ENCODE data around the gene EPGN.

Gene EPGN

DNA sequence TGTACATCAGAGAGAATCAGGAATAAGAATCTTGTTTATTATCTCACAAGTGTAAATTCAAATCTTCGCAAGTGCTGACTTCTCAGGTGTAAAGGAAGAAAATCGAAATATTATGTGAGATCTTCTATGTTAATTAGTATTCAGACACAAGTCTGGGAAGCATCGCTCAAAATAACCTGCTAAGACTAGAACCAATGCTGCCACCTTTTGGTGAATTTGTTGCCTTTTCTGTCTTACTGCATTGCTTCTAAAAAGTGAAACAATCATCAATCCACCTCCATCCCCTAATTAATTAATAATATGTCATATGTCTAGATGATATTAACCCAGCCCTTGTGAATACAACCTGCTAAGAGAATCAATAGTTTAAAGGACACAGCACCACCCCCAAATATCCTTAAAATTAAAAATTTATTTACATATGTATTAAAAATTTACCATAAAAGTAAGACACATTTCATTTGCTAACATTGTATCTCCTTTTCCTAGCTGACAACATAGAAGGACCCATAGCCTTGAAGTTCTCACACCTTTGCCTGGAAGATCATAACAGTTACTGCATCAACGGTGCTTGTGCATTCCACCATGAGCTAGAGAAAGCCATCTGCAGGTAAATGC, 3.5 kb downstream of the EPGN start:
- no peak for DNase-seq (ENCODE audit: low spot score)

DNA sequence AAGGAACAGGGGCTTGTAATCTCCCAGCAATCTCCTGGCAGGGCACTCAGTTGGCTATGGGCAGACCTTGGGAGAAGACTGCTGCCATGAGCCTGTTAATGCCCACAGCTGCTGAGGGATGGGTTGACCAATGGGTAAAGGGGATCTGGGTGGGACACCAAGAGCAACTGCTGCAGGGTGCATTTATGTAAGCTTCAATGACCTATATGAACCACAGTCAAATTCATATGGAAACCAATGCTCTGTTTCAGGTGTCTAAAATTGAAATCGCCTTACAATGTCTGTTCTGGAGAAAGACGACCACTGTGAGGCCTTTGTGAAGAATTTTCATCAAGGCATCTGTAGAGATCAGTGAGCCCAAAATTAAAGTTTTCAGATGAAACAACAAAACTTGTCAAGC, 6.1 kb downstream of the EPGN start:
- DNase-seq (ENCODE audit: low spot score), result no peak

DNA sequence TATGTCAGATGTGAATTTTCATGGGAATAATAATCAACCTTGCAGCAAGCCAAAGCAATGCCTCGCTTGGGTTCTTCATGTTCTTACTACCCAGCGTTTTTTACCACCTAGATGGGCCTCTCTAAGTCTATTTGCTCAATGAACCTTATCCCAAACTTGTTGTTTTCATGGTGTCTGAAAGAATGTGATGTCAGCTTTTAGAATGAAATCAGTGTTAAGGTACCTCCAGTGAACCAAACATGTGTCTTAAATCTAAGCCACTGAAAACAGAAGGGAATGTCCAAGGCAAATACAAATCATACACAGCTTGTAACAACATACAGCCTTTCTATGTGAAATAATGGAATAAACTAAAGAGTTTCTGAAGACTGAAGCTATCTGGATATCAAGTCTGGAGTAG, 6.7 kb downstream of the EPGN start:
- no peak for DNase-seq (ENCODE audit: low spot score)

DNA sequence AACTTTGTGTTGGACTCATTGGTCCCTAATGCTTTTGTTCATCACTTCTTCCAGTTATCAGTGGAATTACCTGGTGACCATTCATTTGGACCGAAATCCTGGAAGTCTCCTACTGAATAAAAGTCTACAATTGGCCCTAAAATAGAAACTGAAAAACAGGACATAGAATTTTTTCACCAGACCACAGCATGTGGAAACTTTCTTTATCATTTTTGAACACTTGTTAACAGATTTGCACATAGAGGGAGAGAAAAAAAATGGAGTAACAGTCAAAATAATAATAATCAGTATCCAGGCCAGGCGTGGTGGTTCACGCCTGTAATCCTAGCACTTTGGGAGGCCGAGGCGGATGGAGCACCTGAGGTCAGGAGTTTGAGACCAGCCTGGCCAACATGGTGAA, 7.1 kb downstream of the EPGN start:
- no peak for DNase-seq (ENCODE audit: low spot score)

DNA sequence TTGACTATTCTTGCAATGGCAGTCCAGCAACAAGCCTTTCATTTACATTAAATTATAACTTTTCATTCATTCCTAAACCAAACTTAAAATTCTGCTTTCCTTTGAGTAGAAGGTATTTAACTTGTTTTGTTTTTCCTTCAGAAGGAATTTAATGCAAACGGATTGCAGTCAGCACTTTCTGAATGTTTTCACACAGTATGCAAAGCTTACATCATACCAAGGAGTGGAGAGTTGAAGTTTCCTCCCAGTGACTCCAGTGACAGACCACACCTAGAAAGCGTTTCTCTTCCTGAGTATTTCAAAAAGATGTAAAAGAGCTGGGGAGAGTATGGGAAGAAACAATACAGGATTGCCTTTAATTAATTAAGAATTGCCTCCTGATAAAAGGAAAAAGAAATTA, 8.1 kb downstream of the EPGN start:
- DNase-seq (ENCODE audit: low spot score), result no peak

DNA sequence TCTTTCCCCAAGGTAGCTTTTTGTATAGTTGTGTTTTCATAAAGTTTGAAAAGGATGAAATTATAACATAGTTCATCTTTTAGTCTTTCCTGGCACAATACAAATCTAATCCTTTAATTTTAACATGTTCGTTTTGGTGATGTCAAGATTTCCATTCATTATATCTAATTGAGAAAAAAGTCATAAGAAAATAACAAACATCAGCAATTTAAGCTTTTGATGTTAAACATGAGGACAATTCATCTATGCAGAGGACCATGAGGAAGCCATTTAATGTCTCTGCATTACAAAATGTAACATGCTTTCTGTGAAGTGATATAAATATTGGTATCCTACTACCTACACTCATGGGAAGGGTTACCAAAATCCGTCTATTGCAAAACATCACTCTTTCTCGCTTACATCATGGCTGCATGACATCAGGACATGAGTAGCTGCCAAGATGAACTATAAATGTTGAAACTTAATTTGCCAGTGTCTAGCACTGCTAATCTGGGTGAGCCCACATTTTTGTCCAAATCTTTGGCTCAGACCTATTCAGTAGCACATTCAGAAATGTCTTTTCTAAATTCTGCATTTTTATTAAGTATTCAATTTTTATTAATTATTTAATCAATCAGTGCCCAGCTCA, 9.5 kb downstream of the EPGN start:
- DNase-seq (ENCODE audit: low spot score), result no peak

DNA sequence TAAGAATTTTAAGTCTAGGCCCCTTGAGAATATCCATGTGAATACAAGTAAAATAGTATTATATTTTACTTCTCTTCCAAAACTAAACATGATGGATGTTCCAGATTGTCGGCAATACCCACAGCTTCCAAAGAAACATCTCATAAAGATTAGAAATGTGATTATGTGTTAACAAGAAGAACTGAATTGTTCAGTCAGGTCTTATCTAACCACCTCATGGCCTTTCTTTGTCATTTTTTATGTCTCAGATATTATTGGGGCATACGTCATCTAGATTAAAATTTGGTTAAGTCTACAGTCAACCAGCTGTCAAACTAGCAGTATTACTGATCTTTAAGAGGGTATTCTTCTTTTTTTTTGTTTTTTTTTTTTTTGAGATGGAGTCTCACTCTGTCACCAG, 10.0 kb downstream of the EPGN start:
- DNase-seq (ENCODE audit: low spot score), result no peak

DNA sequence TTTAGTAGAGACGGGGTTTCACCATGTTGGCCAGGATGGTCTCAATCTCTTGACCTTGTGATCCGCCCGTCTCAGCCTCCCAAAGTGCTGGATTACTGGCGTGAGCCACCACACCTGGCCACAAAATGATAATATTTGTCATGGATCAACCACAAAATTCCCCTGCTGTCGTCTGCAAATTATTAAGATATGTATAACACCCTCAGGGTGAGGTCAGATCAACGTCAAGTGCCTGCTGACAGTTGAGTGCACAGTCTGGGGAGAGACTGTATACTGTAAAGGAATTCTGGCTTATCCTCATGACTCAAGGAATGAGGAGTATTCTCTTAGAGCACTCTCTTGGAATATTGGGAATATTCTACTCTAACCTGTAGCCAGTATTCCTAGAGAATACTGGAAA, 11.2 kb downstream of the EPGN start:
- no peak for DNase-seq (ENCODE audit: low spot score)

DNA sequence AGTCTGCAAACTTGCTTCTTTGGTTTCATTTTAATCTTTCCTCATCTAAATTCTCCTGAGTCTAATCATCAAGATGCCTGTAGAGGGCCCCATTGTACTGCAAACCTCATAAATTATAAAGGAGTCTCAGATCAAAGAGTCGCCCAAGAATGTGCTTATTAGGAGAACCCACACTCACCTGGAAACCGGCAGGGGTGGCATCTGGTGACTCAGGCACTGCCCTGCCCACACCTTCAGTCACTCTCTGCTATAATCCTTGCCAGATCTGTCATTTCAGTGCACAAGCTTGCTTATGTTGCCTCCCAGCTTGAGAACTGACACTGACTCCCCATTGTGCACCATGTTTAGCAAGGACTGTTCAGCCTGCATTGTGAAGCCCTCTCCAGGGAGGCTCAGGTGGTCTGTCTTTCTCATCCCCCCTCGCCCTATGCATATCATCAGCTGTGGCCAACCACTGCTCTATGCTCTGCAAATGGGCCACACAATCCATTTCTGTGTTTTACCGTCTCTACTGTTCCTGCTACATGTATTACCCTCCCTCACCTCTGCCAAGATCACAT, 12.4 kb downstream of the EPGN start:
- DNase-seq (ENCODE audit: low spot score), result peak; percentile 6

DNA sequence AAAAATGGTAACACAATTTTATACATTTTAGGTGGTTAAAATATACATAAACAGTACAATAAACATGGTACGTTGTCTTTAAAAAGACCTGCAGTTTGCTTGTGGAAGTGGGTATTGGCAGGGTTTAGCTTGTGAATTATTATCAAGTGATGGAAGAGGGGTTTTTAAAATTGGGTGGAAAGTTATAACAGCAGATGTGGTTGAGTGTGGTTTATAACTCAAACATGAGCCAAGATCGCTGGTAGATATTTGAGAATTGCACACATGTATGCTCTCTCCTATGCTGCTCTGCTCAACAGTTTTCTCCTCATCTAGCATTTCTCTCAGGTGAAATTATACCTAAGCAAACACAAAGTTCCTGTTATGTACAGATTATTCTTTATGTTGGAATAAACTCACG, 14.0 kb downstream of the EPGN start:
- DNase-seq (ENCODE audit: low spot score), result no peak

DNA sequence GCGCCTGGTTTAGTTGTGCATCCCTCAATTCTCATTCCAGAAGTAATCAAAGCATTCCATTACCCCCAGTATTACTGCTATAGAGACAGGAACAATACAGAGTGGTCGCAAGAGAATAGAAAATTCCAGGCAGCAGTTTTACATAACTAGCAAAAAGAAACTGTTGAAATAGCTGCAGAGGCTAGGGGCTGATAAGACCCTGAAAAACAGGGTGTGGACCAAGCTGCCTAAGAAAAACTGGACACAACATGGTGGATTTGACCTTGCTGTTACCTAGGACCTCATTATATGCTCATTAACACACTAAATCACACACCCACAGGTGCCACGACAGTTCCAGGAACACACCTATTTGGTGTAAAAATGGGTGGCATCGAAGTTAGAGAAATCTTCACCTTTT, 15.4 kb downstream of the EPGN start:
- no peak for DNase-seq (ENCODE audit: low spot score)

DNA sequence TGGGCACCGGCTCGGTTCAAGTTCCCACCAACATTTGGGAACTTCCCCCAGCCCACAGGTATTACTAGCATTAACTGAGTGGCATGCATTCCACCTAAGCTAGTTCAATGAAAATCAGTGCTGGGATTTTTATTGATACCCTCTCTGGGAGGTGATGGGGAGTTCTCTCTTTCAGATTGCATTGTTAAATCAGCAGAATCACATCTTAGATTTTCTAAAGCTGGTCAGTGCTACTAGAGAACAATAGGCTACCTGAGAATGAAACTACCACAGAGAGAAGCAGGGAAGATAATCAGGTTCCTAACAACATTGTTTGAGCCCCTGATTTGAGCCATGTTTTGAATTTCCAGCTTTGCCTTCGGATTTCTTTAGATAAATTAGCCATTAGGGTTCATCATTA, 16.0 kb downstream of the EPGN start:
- no peak for DNase-seq (ENCODE audit: low spot score)

DNA sequence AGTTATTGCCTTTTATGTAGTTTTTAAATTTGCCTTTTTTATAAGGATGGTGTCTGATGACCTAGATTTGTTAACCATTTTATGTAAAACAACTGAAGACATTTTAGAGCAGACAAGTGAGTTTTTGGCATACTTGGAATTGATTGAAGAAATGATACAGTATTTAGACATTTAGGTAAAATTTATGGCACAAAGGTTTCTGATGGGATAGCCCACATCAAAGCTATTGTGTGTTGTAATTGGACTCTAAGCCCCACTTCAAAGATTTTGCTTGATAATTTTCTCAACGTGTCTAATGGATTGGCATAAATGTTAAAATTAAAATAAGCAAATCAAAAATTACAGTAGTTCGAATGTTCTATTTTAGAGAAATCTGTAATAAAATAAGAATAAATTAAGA, 17.6 kb downstream of the EPGN start:
- no peak for DNase-seq (ENCODE audit: low spot score)

DNA sequence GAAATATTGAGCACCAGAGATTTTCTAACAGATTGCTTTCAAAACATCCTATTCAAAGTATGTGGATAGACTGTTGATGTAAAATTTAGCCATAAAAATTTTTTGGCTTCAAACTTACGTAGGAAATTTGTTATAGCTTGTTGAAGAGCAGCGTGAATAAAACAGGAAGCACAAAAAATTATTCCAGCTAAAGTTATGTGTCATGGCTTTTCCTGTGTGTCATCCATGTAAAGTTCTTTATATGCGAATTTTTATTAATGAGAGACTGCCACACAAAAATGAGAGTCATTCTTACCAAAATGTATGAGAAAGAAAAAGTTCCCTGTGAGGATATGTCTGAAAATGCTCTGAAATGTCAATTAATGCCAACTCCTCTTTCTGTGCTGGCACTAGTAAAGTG, 19.5 kb downstream of the EPGN start:
- no peak for DNase-seq (ENCODE audit: low spot score)

DNA sequence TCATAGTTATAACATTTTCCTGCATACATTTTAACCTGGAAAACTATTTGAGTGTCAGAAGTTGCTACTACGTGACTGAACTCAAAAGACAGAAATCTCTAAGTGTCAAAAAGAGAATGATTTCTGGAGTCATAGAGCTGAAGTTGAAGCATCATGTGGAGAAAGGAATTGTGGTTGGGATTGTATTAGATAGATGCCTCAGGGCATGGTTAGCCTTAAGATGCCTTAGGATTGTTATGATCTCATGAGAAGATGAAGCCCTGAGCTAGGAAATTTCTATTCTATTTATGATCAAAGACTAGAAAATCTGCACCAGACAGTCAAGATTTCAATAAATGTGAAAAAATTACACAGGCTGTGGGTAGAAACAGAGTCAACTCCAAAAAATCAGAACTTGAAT, 20.2 kb downstream of the EPGN start:
- no peak for DNase-seq (ENCODE audit: low spot score)

DNA sequence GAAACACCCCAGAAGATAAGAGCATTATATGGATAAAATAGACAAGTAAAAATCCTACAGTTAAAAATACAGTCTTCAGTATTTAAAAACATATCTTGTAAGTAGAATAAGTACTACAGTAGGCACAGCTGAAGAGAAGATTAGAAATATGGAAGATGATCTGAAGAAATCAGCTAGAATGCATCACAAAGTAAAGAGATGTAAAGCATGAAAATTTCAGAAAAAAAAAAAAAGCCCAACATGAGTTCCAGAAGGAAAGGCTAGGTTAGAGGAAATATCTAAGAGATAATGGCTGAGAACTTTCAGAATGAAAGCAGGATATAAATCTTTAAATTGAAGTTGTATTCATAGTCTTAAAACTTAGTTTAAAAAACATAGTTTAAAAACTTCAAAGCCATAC, 21.0 kb downstream of the EPGN start:
- DNase-seq (ENCODE audit: low spot score), result no peak

DNA sequence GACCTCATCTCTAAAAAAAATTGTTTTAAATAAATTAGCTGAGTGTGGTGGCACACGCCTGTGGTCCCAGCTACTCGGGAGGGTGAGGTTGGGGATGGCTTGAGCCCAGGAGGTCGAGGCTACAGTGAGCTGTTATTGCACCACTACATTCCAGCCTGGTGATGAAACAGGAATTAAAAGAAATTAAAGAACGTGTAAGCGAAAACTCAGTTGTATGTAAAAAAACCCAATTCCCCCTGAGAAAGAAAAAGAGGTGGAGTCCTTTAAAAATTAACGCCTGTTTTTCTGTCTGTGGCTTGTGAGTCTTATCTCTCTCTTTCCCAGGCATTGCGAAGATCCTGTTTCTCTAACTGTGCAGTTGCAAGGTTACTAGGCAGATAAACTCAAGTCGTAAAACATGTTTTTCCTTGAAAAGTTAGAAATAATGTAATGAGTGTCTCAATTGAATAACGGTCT, 22.1 kb downstream of the EPGN start:
- DNase-seq (ENCODE audit: low spot score), result no peak

DNA sequence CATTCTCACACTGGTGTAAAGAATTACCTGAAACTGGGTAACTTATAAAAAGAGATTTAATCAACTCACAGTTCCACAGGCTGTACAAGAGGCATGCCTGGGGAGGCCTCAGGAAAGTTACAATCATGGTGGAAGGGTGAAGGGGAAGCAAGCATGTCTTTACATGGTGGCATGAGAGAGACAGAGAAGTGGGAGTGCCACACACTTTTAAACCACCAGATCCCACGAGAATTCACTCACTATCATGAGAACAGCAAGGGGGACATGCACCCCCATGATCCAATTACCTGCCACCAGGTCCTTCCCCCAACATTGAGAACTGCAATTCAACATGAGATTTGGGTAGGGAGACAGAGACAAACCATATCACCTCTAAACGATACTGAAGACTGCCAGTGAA, 23.0 kb downstream of the EPGN start:
- DNase-seq (ENCODE audit: low spot score), result no peak

DNA sequence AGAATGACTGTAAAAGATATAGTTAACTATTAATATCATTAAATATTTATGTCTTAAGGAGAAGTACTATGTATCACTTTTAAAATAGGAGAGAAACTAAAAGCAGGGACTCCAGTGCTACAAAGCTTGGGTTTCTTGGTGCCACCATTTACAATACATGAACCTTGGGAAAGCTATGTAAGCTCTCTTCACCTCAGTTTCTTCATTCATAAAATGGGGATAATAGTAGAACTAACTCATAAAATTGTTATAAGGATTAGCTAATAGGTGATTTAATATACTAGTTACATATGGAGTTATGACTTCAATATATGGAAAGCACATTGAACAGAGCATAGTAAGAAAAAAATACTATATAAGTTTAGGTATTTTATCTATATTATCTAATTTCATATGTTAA, 23.7 kb downstream of the EPGN start:
- DNase-seq (ENCODE audit: low spot score), result no peak

DNA sequence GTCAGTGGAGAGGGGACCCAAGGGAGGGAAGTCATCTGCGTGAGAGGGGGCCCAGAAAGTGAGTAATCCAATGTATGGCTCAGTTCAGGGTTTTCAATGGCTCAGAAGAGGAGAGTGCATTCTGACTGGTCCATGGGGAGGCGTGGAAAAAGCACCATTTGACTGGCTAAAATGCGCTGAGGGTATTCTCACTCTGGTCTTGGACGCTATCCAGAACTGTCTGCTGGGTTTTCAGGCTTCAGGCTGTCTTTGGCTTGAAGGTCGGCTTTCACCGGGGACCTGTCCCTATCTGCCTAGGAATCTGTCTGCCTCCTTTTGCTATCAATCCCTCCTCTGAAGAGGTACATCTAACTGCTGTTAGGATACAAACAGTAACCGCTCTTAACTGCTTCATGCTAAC, 26.4 kb downstream of the EPGN start:
- DNase-seq (ENCODE audit: low spot score), result no peak

DNA sequence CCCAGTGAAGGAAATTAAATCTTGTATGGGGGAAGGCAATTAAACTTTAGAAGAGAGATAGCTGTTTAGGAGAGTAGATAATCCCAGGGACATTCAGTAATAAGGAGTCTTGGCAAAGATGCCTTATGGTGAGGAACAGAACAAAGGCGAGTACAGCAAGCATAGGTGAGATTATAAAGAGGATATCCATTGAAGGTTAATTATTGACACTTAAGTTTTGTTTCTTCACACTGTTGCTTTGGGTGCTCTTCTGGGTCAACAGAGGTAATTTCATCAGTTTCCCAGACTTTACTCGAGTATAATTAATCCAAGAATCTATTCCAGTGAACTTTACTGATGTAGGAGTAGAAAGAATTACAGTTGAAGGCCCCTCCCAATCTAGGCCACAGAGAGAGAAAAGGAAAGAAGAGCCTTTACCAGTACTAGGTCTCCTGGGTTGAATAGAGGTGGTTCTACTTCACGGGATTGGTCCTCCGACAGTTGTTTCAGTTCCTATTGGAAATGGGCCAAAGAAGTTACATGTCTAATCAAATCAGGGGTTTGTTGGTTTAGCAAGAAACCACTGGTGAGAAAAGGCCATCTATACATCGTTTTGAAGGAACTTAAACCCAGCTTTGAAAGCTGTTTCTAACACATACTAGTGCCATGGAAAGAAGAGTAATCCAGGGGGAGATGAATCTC, 27.2 kb downstream of the EPGN start:
- no peak for DNase-seq (ENCODE audit: low spot score)

DNA sequence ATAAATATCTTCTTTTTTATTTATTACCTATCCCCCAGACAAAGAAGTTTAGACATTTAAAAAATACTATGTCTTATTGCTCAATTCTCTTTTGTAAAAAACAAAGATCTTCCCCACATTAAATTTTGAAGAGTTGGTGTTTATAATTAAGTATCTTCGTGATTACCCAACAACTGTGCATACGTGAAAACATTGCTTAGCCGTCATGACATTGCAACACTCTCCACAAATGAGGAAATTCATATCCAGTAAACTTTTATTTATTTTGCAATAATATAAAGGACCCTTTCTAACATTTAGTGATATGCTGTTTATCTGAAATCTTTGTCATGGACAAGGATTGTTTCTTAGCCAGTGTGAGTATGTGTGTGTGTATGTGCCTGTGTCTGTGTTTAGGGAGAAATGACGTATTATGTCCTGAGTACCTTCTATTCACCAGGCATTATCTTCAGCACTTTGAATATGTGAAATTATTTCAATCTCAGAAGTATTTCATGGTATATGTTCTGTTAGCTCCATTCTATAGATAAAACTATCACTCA, 30.6 kb downstream of the EPGN start:
- no peak for DNase-seq (ENCODE audit: low spot score)

DNA sequence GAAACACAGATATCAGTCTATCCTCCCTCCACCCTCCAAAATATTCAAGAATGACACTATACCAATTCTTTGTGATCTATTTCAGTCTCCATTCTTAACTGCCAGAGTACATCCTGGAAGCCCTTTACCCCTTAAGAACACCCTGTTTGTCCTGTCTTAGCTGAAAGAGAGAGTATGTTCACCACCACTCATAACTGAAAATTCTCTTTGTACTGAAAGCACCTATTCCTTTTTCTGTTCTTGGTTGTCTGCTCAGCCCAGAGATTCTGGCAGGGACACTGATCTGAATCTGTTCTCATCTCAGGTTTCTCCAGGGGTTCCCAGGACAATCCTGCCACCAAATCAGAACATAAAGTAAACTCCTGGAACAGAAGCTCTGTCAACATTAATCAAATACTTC, 31.2 kb downstream of the EPGN start:
- no peak for DNase-seq (ENCODE audit: low spot score)
